ENCODE data around the gene ZFP14.

- TF ChIP-seq POLR2A (IDR thresholded peaks at IDR 0.05; ENCODE audit: low read depth, low read length) (no peak), POLR2AphosphoS5 (IDR thresholded peaks at IDR 0.05; ENCODE audit: low read depth, low read length) (no peak), TAF1 (IDR thresholded peaks at IDR 0.05; ENCODE audit: borderline replicate concordance, low read depth, low read length) (no peak)
These were observed 22.5 kb upstream of the ZFP14 start for GRCh38 chr19:36401475-36401874.
